ENCODE results near the gene PRRX2. TPM values are rescaled to one million over a fixed set of nuclear protein-coding genes. Genes with fewer than 3 reads are reported as not detected.

The PRRX2 gene
- total and polyA plus RNA-seq, 3 donors from 2014 or later: 14.6 to 19.1 (median 15.3) TPM

DNA sequence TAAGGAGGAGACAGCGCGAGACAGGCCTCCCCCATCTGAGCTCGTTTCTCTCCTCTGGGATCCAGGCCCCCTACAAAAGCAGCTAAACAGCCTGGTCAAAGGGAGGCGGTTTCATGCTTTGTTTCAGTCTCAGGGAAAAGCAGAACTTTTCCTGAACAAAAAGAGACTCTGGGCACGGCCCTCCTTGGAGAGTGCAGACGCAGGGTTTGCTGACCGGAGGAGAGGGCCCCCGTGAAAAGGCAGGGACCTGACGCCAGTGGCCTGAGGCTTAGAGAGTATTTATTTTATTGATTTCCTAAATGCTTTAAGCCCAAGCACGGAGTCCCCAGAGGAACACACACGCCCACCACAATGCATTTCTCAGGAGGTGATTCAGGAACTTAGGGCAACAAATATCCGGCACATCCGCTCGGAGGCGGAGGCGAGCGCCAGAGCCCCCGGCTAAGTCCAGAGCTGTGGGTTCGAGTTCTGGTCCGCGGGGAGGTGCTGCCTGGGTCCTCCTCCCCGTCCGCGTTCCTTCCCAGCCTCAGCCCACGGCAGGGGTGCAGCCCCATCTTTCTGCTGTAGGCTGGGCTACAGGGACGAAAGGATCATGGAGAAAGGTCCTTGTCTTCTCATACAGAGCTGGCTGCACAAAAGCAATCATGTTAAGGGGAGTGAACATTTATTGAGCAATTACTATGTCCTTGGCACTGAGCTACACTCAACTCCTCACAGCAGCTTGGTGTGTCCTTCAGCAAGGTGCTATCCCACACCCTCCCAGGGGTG lies 47.4 kb downstream of the PRRX2 start:
- no peaks in the 10 kb centered on the region for H3K36me3 ChIP-seq (ENCODE audit: low read depth, missing control alignments)
- no peaks in the 10 kb centered on the region for H3K27me3 ChIP-seq
- no peaks in the 10 kb centered on the region for H3K9me3 ChIP-seq
- 44 to 47% methylated on average over 12 to 26 of the region's 26 CpGs for WGBS, 2 donors
- no peak overlapping the region for H3K4me3 ChIP-seq
- TF ChIP-seq CTCF (IDR thresholded peaks at IDR 0.05): no peak
- no peak for TF ChIP-seq POLR2A (IDR thresholded peaks at IDR 0.05)
- DNase-seq: no peak
- H3K4me1 ChIP-seq: peaks cover 8% of the 10 kb centered on the region
- intact Hi-C loops (cut with DNase I; ENCODE audit: low total_unique reads): no loop called here
- peak overlapping the region; percentile 55 to 76 for H3K27ac ChIP-seq

DNA sequence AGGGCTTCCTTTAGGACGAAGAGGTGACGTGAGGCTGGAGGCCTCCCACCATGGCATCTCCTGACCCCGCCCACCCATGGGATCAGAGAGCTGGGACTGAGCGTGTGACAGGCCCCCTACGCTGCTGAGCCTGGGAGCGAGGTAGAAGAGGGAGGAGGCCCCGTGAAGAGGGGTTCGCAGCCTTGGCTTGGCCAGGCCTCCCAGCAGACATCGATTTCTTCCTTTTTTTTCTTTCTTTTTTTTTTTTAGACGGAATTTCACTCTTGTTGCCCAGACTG lies 47.9 kb downstream of the PRRX2 start:
- no peaks in the 10 kb centered on the region for H3K27me3 ChIP-seq
- intact Hi-C loops (cut with DNase I; ENCODE audit: low total_unique reads): no loop called here
- H3K4me1 ChIP-seq: peaks cover 8% of the 10 kb centered on the region
- TF ChIP-seq POLR2A (IDR thresholded peaks at IDR 0.05) (no peak), CTCF (IDR thresholded peaks at IDR 0.05) (no peak)
- no peaks in the 10 kb centered on the region for H3K9me3 ChIP-seq
- H3K4me3 ChIP-seq: no peak overlapping the region
- H3K27ac ChIP-seq: no peak overlapping the region
- no peak for DNase-seq
- H3K36me3 ChIP-seq (ENCODE audit: low read depth, missing control alignments): no peaks in the 10 kb centered on the region
- 64 to 84% methylated on average over 10 of the region's 10 CpGs for WGBS, 2 donors

DNA sequence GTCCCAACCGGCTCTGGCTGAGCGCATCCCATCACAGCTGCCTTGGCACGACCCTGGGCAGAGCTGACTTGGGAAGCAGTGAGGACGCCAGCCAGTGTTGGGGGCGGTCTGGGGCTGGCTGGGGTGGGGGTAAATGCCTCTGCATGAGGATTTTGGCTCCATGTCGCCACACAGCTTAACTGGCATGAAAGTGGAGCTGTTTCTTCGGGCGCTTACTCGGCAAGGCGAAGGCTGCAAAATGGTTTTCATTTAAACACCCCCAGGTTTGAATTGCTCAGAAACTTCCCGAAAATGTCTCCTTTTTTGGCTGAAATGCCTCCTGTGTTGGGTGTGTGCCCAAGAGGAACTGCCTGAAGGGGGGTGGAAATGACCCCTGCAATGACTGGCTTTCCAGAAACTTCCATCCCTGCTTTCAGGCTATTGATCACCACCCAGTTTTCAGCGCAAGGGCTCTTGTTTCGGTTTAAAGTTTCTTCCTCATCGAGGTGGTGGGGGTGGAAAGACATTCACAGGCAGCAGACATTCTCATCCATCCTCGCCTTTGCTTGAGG lies 49.1 kb downstream of the PRRX2 start:
- Histone ChIP-seq H3K4me3 (no peak overlapping the region), H3K4me1 (peaks cover 8% of the 10 kb centered on the region), H3K9me3 (no peaks in the 10 kb centered on the region), H3K27ac (no peak overlapping the region), H3K36me3 (ENCODE audit: low read depth, missing control alignments) (no peaks in the 10 kb centered on the region), H3K27me3 (no peaks in the 10 kb centered on the region)
- TF ChIP-seq CTCF (IDR thresholded peaks at IDR 0.05): no peak
- no peak for TF ChIP-seq POLR2A (IDR thresholded peaks at IDR 0.05)
- no peak for DNase-seq
- intact Hi-C loops (cut with DNase I; ENCODE audit: low total_unique reads): no loop called here
- WGBS, 2 donors: 77 to 82% methylated on average over 14 to 15 of the region's 15 CpGs

GRCh38 chr9:129716091-129716490 lies 50.6 kb downstream of the PRRX2 start:
- no peak overlapping the region for H3K4me3 ChIP-seq
- no peak for TF ChIP-seq POLR2A (IDR thresholded peaks at IDR 0.05)
- no peak for TF ChIP-seq CTCF (IDR thresholded peaks at IDR 0.05)
- no peak for DNase-seq
- intact Hi-C loops (cut with DNase I; ENCODE audit: low total_unique reads): no loop called here
- H3K4me1 ChIP-seq: peaks cover 8% of the 10 kb centered on the region
- no peak overlapping the region for H3K27ac ChIP-seq
- no peaks in the 10 kb centered on the region for H3K27me3 ChIP-seq
- WGBS, 2 donors: 81 to 87% methylated on average over 5 of the region's 5 CpGs
- no peaks in the 10 kb centered on the region for H3K36me3 ChIP-seq (ENCODE audit: low read depth, missing control alignments)
- H3K9me3 ChIP-seq: no peaks in the 10 kb centered on the region

DNA sequence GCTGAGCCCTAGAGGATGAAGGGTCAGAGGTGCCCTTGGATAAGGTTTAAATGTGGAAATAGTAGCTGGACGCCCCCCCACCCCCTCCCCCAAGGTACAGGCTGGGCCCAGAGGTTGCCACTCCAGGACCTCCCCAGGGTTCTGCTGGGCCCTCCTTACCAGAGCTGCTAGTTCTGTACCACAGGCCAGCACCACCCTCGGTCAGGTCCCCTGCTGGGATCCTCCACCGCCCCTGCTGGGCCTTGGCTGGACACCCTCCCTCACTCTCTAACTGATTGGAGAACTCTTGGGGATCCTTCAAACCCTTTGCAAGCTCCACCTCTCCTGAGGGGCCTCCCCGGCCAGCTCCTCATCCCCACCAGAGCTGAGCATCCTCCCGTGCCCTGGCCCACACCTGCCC lies 52.5 kb downstream of the PRRX2 start:
- Histone ChIP-seq H3K9me3 (no peaks in the 10 kb centered on the region), H3K27ac (no peak overlapping the region), H3K4me3 (no peak overlapping the region), H3K27me3 (no peaks in the 10 kb centered on the region), H3K4me1 (no peaks in the 10 kb centered on the region), H3K36me3 (ENCODE audit: low read depth, missing control alignments) (no peaks in the 10 kb centered on the region)
- no peak for DNase-seq
- no peak for TF ChIP-seq CTCF (IDR thresholded peaks at IDR 0.05)
- TF ChIP-seq POLR2A (IDR thresholded peaks at IDR 0.05): no peak
- 81 to 88% methylated on average over 5 of the region's 5 CpGs for WGBS, 2 donors
- intact Hi-C loops (cut with DNase I; ENCODE audit: low total_unique reads): no loop called here
